Chondrocyte (in vitro differentiated cells): ENCODE measurements around the gene PLA2G5. TPM values are rescaled to one million over a fixed set of nuclear protein-coding genes. Genes with fewer than 3 reads are reported as not detected.

Experiments used
- DNase-seq: peaks from one replicate; pipeline ENCODE4 v3.0.0; 2021; ENCODE audit warnings: mixed read lengths, low spot score
- H3K27ac Mint-ChIP-seq: one replicate; pipeline ENCODE4 v1.8.0; 2021; ENCODE audit warnings: mild to moderate bottlenecking, moderate library complexity, mixed read lengths; ENCODE audit not compliant: unreplicated experiment
- H3K27me3 Mint-ChIP-seq: 2 replicates; pipeline ENCODE4 v1.8.0; 2021; ENCODE audit warnings: low read depth, mixed read lengths
- H3K36me3 Mint-ChIP-seq: 2 replicates; pipeline ENCODE4 v1.8.0; 2021; ENCODE audit warnings: low read depth, mixed read lengths
- H3K4me1 Mint-ChIP-seq: 2 replicates; pipeline ENCODE4 v1.8.0; 2021; ENCODE audit warnings: low read depth, mild to moderate bottlenecking, mixed read lengths
- H3K4me3 Mint-ChIP-seq: one replicate; pipeline ENCODE4 v1.8.0; 2021; ENCODE audit warnings: mild to moderate bottlenecking, moderate library complexity, mixed read lengths; ENCODE audit not compliant: unreplicated experiment
- H3K9me3 Mint-ChIP-seq: 2 replicates; pipeline ENCODE4 v1.8.0; 2021; ENCODE audit warnings: low read depth, mixed read lengths
- total RNA-seq: library from RNA; stranded (reverse); gene quantifications from 3 replicates; pipeline ENCODE4 v1.2.1, GENCODE V29; 2021
- TF ChIP-seq, protein P1 (sequence below): fragments of 200-600 bp; sonication (generic); IDR thresholded peaks from 2 replicates; pipeline ENCODE4 v1.5.0; 2021; ENCODE audit warnings: antibody characterized with exemption, mild to moderate bottlenecking, moderate library complexity

Gene PLA2G5
- total RNA-seq, 1 donor from 2014 or later, result not detected

DNA sequence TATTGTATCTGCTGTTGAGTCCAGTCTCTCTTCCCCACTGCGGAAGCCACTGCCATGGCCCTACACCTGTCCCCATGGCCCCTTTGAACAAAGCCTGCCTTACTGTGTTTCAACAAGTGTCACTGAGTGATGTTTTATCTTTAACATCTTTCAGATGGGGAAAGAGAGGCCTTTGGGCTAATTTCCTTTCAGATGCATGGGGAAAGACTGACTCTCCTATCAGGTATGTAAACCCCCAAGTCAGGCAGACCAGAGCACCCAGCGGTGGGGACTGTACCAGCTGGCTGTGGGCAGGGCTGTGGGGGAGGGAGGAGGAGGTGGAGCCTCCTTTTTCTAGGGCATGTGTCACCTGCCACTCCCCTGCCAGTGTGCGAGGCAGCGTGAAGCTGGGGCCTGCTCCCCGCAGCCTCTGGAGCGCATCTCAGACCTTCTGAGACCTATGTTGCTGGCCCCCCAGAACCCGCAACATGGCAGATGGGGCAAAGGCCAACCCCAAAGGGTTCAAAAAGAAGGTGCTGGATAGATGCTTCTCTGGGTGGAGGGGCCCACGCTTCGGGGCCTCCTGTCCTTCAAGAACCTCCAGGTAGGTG, 69.1 kb downstream of the PLA2G5 start, which contains the start of gene PLA2G2F:
Gene PLA2G2F, plus strand, starts transcription at position 363 of the 590 bp plus-strand sequence. Its CDS starts 105 bp downstream, at position 468.
- TF ChIP-seq, protein P1, sequence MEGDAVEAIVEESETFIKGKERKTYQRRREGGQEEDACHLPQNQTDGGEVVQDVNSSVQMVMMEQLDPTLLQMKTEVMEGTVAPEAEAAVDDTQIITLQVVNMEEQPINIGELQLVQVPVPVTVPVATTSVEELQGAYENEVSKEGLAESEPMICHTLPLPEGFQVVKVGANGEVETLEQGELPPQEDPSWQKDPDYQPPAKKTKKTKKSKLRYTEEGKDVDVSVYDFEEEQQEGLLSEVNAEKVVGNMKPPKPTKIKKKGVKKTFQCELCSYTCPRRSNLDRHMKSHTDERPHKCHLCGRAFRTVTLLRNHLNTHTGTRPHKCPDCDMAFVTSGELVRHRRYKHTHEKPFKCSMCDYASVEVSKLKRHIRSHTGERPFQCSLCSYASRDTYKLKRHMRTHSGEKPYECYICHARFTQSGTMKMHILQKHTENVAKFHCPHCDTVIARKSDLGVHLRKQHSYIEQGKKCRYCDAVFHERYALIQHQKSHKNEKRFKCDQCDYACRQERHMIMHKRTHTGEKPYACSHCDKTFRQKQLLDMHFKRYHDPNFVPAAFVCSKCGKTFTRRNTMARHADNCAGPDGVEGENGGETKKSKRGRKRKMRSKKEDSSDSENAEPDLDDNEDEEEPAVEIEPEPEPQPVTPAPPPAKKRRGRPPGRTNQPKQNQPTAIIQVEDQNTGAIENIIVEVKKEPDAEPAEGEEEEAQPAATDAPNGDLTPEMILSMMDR, result no peak
- H3K9me3 Mint-ChIP-seq, result no peaks in the 10 kb centered on the region
- no peak within 1 kb of the TSS for H3K27ac Mint-ChIP-seq
- H3K27me3 Mint-ChIP-seq, result peaks cover 21% of the 10 kb centered on the region
- H3K4me1 Mint-ChIP-seq, result no peaks in the 10 kb centered on the region
- no peak within 1 kb of the TSS for H3K4me3 Mint-ChIP-seq
- H3K36me3 Mint-ChIP-seq, result no peaks in the 10 kb centered on the region
- peak; percentile 68 for DNase-seq

DNA sequence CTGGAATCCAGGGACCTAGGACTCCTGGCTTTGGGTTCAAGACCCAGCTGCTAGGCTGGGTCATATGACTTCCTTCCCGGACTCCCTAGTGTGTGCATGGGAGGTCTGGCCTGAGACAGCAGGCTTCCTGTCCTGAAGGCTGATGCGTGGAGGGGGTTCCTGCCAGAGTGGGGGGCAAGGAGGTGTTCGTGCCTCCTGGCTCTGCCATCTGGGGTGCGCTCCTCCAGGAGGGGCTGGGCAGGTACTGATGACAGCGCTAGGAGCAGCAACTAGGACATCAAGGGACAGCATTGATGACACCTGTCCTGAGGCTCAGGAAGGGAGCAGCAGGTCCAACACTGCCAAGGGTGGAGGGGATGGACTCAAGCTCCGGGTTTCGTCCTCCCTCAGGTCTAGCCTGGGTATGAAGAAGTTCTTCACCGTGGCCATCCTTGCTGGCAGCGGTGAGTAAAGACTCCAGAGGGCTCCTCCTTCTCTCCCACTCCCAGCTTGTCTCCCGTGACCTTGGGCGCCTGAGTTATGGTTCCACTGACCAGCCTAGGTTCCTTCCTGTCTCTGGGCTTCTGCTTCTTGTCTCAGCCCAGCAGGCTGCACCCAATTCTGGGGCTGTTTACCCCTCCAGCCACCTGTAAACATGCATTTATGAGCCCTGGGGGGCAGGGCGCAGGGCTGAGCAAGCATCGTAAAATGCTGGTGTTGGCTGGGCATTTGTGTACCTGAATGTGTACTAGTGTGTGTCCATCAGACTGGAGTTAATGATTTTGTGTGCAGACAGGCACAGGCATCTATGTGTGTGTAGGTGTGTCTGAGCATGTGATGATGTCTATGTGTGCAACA, 70.0 kb downstream of the PLA2G5 start:
- peaks cover 23% of the 10 kb centered on the region for H3K27me3 Mint-ChIP-seq
- no peaks in the 10 kb centered on the region for H3K4me1 Mint-ChIP-seq
- no peak overlapping the region for H3K27ac Mint-ChIP-seq
- no peak overlapping the region for H3K4me3 Mint-ChIP-seq
- TF ChIP-seq, protein P1, result no peak
- DNase-seq, result peak; percentile 53
- H3K36me3 Mint-ChIP-seq, result no peaks in the 10 kb centered on the region
- no peaks in the 10 kb centered on the region for H3K9me3 Mint-ChIP-seq

DNA sequence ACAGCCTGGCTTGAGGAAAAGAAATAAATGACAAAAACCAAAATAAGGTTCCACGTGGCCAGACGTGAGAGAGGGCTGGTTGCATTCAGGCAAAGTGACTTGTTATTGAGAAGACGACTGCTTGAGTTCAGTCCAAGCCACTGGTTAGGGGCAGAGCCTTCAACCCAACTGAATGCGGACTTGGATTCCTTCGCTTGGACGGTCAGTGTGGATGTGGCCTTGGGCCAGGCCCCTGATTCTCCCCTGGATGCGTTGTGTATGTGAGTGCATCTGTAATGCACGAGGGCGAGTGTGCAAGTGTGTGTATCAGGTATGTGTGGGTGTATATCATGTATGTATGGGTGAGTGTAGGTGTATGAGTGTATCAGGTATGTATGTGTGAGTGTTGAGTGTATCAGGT, 71.0 kb downstream of the PLA2G5 start:
- no peaks in the 10 kb centered on the region for H3K9me3 Mint-ChIP-seq

DNA sequence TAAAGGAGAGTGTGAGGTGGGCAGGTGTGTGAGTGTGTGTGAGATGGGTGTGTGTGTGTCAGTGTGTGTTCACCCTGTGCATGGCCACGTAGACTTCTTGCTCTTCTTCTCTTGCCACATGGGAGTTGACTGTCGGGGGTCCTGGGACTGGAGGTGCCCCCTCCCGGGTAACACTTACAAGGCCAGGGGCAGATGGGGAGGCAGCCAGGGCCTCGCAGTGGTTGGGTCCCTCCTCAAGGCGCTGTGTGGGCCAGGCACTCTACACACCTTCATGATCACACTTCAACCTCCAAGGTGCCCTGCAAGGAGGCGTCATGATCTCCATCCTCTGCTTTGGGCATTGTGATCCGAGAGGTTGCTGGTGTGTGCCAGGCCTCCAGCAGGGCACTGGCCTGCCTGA, 71.5 kb downstream of the PLA2G5 start:
- Mint-ChIP-seq H3K27ac (no peak overlapping the region), H3K4me3 (no peak overlapping the region), H3K9me3 (no peaks in the 10 kb centered on the region), H3K4me1 (no peaks in the 10 kb centered on the region), H3K36me3 (no peaks in the 10 kb centered on the region), H3K27me3 (peaks cover 23% of the 10 kb centered on the region)
- DNase-seq, result peak; percentile 58
- TF ChIP-seq, protein P1, result no peak

More for the DNA sequence above, 71.0 kb downstream of the PLA2G5 start:
- peak; percentile 64 for DNase-seq
- TF ChIP-seq, protein P1, result no peak
- no peaks in the 10 kb centered on the region for H3K4me1 Mint-ChIP-seq
- no peak overlapping the region for H3K4me3 Mint-ChIP-seq
- no peaks in the 10 kb centered on the region for H3K36me3 Mint-ChIP-seq
- H3K27me3 Mint-ChIP-seq, result peaks cover 23% of the 10 kb centered on the region
- no peak overlapping the region for H3K27ac Mint-ChIP-seq

Other genes with a start within 250 kb of the PLA2G5 start
- gene OTUD3, start 187.8 kb upstream of the PLA2G5 start, total RNA-seq, result 6.4 to 9.3 TPM (median 6.5 TPM) in 3 replicates
- not detected in 3 replicates for gene PLA2G2E, start 146.6 kb upstream of the PLA2G5 start, total RNA-seq
- gene PLA2G2A, start 90.6 kb upstream of the PLA2G5 start, total RNA-seq, result not detected in 3 replicates
- gene PLA2G2D, start 49.3 kb downstream of the PLA2G5 start, total RNA-seq, result not detected in 3 replicates
- not detected in 3 replicates for gene PLA2G2F, start 69.1 kb downstream of the PLA2G5 start, total RNA-seq
- gene UBXN10, start 115.9 kb downstream of the PLA2G5 start, total RNA-seq, result not detected in 3 replicates
- gene PLA2G2C, start 116.3 kb downstream of the PLA2G5 start, total RNA-seq, result not detected in 3 replicates
- gene VWA5B1, start 220.7 kb downstream of the PLA2G5 start, total RNA-seq, result not detected in 3 replicates